Posterior vena cava (tissue), 2 donors: ENCODE results near the gene PPP1R15A. TPM values are rescaled to one million over a fixed set of nuclear protein-coding genes. Genes with fewer than 3 reads are reported as not detected.

Experiments used
- DNase-seq: peaks from one replicate; pipeline ENCODE4 v3.0.0-alpha.2; 2020; ENCODE audit warnings: low spot score
- intact Hi-C, 2 donors: fragments of 100-400 bp; cut with DNase I; formaldehyde crosslinking; loops; one replicate each; pipeline versions ENCODE4 v1.14.1 to v1.14.2; 2022 to 2023
- total RNA-seq, 2 donors: library from RNA; stranded (reverse); fragmentation: NEBNext Ultra II Directional; extraction: Animal tissue kit (Norgen Biotek cat#: 25700); gene quantifications; one replicate each; pipeline ENCODE4 v1.2.1, GENCODE V29; 2021
- donor health status: DM: yes; HTN: yes; CAD: no.
- donor health status: DM: yes; HTN: yes; CAD: no.

The PPP1R15A gene
- total RNA-seq, 2 donors from 2014 or later = 72.8 to 172 TPM

- intact Hi-C loops = no loop called here
- DNase-seq = no peak
Observed at GRCh38 chr19:48925240-48925843, 53.1 kb downstream of the PPP1R15A start.

Other genes starting within 250 kb of the PPP1R15A start
- gene DBP, start 235.0 kb upstream of the PPP1R15A start, total RNA-seq = 1 to 10 TPM; 1.8 to 3.6 TPM
- 1 to 10 TPM; 4.8 to 5.7 TPM for gene CA11, start 226.2 kb upstream of the PPP1R15A start, total RNA-seq
- gene NTN5, start 199.4 kb upstream of the PPP1R15A start, total RNA-seq = under 1 TPM; 0.28 to 0.38 TPM
- gene FUT2, start 176.4 kb upstream of the PPP1R15A start, total RNA-seq = not detected
- gene MAMSTR, start 152.7 kb upstream of the PPP1R15A start, total RNA-seq = 1 to 10 TPM in 1 of 2 donors, under 1 TPM in 1; 0.90 to 1.1 TPM
- 10 to 100 TPM; 13.8 to 19.2 TPM for gene RASIP1, start 131.8 kb upstream of the PPP1R15A start, total RNA-seq
- under 1 TPM; 0.52 to 0.56 TPM for gene IZUMO1, start 125.5 kb upstream of the PPP1R15A start, total RNA-seq
- gene FUT1, start 119.8 kb upstream of the PPP1R15A start, total RNA-seq = 1 to 10 TPM; 1.5 to 2.1 TPM
- gene FGF21, start 116.9 kb upstream of the PPP1R15A start, total RNA-seq = not detected
- gene BCAT2, start 61.4 kb upstream of the PPP1R15A start, total RNA-seq = 10 to 100 TPM; 21.7 to 24.9 TPM
- 1 to 10 TPM; 5.6 to 6.6 TPM for gene HSD17B14, start 35.9 kb upstream of the PPP1R15A start, total RNA-seq
- 10 to 100 TPM; 91.0 to 91.2 TPM for gene PLEKHA4, start 3.8 kb upstream of the PPP1R15A start, total RNA-seq
- gene TULP2, start 26.3 kb downstream of the PPP1R15A start, total RNA-seq = 1 to 10 TPM in 1 of 2 donors, under 1 TPM in 1; 0.86 to 1.9 TPM
- 100 to 1,000 TPM; 219 to 282 TPM for gene NUCB1, start 27.9 kb downstream of the PPP1R15A start, total RNA-seq
- not detected for gene DHDH, start 61.3 kb downstream of the PPP1R15A start, total RNA-seq
- gene BAX, start 82.5 kb downstream of the PPP1R15A start, total RNA-seq = 10 to 100 TPM; 44.6 to 53.4 TPM
- gene FTL, start 92.9 kb downstream of the PPP1R15A start, total RNA-seq = 1,000 to 10,000 TPM; 2,854 to 3,275 TPM
- gene GYS1, start 120.9 kb downstream of the PPP1R15A start, total RNA-seq = 10 to 100 TPM; 28.0 to 39.5 TPM
- 10 to 100 TPM; 34.7 to 43.1 TPM for gene RUVBL2, start 121.5 kb downstream of the PPP1R15A start, total RNA-seq
- gene LHB, start 144.7 kb downstream of the PPP1R15A start, total RNA-seq = not detected
- gene CGB3, start 151.9 kb downstream of the PPP1R15A start, total RNA-seq = not detected
- not detected for gene CGB2, start 159.5 kb downstream of the PPP1R15A start, total RNA-seq
- gene CGB1, start 164.5 kb downstream of the PPP1R15A start, total RNA-seq = not detected
- not detected for gene CGB5, start 171.4 kb downstream of the PPP1R15A start, total RNA-seq
- not detected for gene CGB8, start 176.7 kb downstream of the PPP1R15A start, total RNA-seq
- not detected for gene CGB7, start 185.3 kb downstream of the PPP1R15A start, total RNA-seq
- gene NTF4, start 192.4 kb downstream of the PPP1R15A start, total RNA-seq = not detected
- gene KCNA7, start 200.3 kb downstream of the PPP1R15A start, total RNA-seq = not detected
- 100 to 1,000 TPM; 114 to 124 TPM for gene SNRNP70, start 213.0 kb downstream of the PPP1R15A start, total RNA-seq
- 1 to 10 TPM; 9.0 to 9.3 TPM for gene LIN7B, start 241.9 kb downstream of the PPP1R15A start, total RNA-seq
- gene C19orf73, start 246.7 kb downstream of the PPP1R15A start, total RNA-seq = under 1 TPM in 1 of 2 donors, not detected in 1; 0.81 TPM
- 1 to 10 TPM; 3.6 to 4.9 TPM for gene PPFIA3, start 247.1 kb downstream of the PPP1R15A start, total RNA-seq